Ascending aorta (tissue), 2 donors: ENCODE data around the gene ADAMTS2. TPM values are rescaled to one million over a fixed set of nuclear protein-coding genes. Genes with fewer than 3 reads are reported as not detected.
A peak's percentile ranks its signal among the peaks of the same experiment; 100 is the strongest.

Experiments used
- DNase-seq, 2 donors: peaks; one replicate each; pipeline ENCODE4 v3.0.0-alpha.2; 2019; ENCODE audit warnings: low spot score in 2 of 2
- H3K27ac ChIP-seq, 2 donors: fragments of 200-600 bp; sonication (generic); one replicate each; pipeline ENCODE4 v1.5.1; 2016 to 2017; ENCODE audit warnings: mild to moderate bottlenecking in 1 of 2
- H3K27me3 ChIP-seq: fragments of 200-600 bp; sonication (generic); one replicate; pipeline ENCODE4 v1.5.1; 2017
- H3K36me3 ChIP-seq, 2 donors: fragments of 200-600 bp; sonication (generic); one replicate each; pipeline ENCODE4 v1.5.1; 2016
- H3K4me1 ChIP-seq, 2 donors: fragments of 200-600 bp; sonication (generic); one replicate each; pipeline ENCODE4 v1.5.1; 2016 to 2017; ENCODE audit warnings: mild to moderate bottlenecking in 1 of 2
- H3K4me3 ChIP-seq, 2 donors: fragments of 200-600 bp; sonication (generic); one replicate each; pipeline ENCODE4 v1.5.1; 2016 to 2017; ENCODE audit warnings: mild to moderate bottlenecking in 1 of 2
- H3K9me3 ChIP-seq, 2 donors: fragments of 200-600 bp; sonication (generic); one replicate each; pipeline ENCODE4 v1.5.1; 2016
- intact Hi-C: fragments of 100-400 bp; cut with DNase I; formaldehyde crosslinking; loops from one replicate; pipeline ENCODE4 v1.15.1; 2023
- total RNA-seq: library from RNA; depleted of rRNA; stranded (reverse); fragments of >200 nt; gene quantifications from one replicate; pipeline ENCODE4 v1.1.0, GENCODE V29; 2016
- TF ChIP-seq, protein P1 (sequence below), 3 experiments: fragments of 200-600 bp in 2 of 3; fragments of 450-650 bp in 1 of 3; sonication (generic) in 2 of 3; IDR thresholded peaks; one replicate each; pipeline ENCODE4 v1.5.1; 2016 to 2019; ENCODE audit warnings: antibody characterized with exemption in 3 of 3, mild to moderate bottlenecking in 1 of 3, moderate library complexity in 1 of 3

ADAMTS2 gene
- total RNA-seq, 1 donor from 2014 or later, result 51.0 TPM

DNA sequence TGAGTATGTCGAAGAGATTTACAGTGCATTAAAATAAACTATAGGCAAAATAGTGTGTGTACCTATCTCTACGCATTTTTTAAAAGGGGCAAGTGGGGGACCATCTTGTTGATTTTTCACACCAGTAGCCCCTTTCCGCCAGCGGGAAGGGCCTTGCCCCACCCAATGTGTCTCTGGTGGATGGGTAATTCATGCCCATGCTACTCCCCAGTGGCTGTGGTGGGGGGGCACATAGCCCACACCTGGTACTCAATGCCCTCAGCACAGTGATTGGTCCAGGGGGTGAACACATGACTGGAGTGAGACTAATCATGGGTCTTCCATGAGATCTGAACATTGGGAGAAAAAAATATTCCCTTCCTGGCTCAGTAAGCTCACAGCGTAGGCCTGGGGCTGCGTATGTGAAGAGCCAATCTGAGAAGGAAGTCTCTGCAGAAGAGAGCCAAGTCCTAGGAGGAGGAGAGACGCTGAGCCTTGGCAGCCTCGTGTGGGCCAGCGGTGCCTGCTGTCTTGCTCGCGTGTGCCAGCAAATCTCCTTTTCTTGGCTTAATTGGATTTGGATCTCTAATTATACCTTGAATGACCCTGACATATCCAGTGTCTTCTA, 103.4 kb downstream of the ADAMTS2 start:
- no peaks in the 10 kb centered on the region for H3K36me3 ChIP-seq
- peak in 1 of 2 donors; percentile 43 for DNase-seq
- no peak overlapping the region for H3K27ac ChIP-seq
- no peak overlapping the region for H3K4me3 ChIP-seq
- intact Hi-C loops, result no loop called here
- TF ChIP-seq, protein P1, sequence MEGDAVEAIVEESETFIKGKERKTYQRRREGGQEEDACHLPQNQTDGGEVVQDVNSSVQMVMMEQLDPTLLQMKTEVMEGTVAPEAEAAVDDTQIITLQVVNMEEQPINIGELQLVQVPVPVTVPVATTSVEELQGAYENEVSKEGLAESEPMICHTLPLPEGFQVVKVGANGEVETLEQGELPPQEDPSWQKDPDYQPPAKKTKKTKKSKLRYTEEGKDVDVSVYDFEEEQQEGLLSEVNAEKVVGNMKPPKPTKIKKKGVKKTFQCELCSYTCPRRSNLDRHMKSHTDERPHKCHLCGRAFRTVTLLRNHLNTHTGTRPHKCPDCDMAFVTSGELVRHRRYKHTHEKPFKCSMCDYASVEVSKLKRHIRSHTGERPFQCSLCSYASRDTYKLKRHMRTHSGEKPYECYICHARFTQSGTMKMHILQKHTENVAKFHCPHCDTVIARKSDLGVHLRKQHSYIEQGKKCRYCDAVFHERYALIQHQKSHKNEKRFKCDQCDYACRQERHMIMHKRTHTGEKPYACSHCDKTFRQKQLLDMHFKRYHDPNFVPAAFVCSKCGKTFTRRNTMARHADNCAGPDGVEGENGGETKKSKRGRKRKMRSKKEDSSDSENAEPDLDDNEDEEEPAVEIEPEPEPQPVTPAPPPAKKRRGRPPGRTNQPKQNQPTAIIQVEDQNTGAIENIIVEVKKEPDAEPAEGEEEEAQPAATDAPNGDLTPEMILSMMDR (IDR thresholded peaks at IDR 0.05), result no peak
- H3K9me3 ChIP-seq, result peaks cover 0 to 8% of the 10 kb centered on the region in 2 donors
- no peaks in the 10 kb centered on the region for H3K4me1 ChIP-seq
- H3K27me3 ChIP-seq, result no peaks in the 10 kb centered on the region

DNA sequence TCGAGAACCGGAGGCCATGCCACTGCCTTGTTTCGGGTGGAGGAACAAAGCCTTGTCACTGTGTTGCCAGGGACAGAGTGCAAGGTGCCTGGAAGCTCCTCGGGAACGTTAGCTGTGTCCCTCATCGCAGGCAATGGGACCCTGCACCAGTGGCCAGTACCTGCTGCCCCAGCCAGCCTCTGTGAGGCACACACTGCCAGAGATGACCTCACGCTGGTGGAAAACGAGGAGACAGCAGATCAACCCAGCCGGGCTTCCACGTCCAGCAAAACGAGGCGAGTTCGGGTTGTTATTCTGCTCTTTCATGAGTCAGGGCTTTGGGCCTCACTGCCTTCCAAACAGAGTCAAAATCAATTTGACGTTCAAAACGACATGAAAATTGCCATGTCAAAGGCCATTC, 104.1 kb downstream of the ADAMTS2 start:
- Histone ChIP-seq H3K4me3 (no peak overlapping the region), H3K36me3 (no peaks in the 10 kb centered on the region), H3K4me1 (no peaks in the 10 kb centered on the region), H3K27ac (no peak overlapping the region), H3K9me3 (peaks cover 0 to 2% of the 10 kb centered on the region in 2 donors), H3K27me3 (no peaks in the 10 kb centered on the region)
- intact Hi-C loops, result no loop called here
- TF ChIP-seq, protein P1 (IDR thresholded peaks at IDR 0.05), result no peak
- DNase-seq, result peak in 1 of 2 donors; percentile 56

- Histone ChIP-seq H3K9me3 (no peaks in the 10 kb centered on the region), H3K27me3 (no peaks in the 10 kb centered on the region), H3K4me1 (no peaks in the 10 kb centered on the region), H3K36me3 (no peaks in the 10 kb centered on the region), H3K27ac (no peak overlapping the region), H3K4me3 (no peak overlapping the region)
- intact Hi-C loops, result no loop called here
- TF ChIP-seq, protein P1 (IDR thresholded peaks at IDR 0.05), result no peak
- peak in 1 of 2 donors; percentile 30 for DNase-seq
Measured at GRCh38 chr5:179240561-179240960, 104.7 kb downstream of the ADAMTS2 start.

DNA sequence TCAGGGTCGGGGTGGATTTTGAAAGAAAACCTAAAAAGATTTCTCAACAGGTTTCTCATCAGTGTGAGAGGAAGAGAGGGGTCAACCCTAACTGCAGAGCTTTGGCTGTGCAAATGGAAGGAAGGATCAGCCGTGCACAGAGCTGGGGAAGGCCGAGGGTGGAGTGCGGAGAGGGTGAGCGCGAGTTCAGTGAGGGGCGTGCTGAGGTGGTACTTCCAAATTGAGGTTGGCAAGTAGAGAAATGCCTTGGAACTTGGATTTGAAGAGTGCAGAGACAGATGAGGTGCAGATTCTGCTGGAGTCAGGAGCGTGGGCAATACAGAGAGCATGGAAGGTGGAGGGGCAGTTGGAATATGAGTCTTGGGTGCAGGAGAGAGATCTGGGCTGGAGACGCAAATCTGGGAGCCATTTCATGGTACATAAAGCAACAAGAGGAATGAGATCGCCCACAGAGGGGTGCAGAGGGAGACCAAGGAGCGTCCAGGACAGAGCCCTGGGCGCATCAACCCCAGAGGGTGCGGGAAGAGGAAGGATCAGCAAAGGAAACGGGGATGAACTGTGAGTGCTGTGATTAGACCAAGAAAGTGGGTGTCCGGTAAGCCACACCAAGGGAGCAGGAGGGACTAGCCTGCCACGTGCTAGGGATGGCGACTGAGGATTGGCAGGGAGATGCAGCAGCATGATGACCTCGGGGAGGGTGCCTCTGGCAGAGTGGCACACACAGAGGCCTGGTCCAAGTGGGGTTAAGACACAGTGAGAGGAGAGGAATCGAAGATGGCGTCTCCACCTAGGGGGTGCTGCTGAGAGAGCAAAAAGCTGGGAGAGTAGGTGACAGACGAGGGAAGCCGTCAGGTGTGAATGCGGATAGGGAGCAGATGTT, 105.8 kb downstream of the ADAMTS2 start:
- TF ChIP-seq, protein P1 (IDR thresholded peaks at IDR 0.05), result no peak
- H3K27ac ChIP-seq, result no peak overlapping the region
- peak in 1 of 2 donors; percentile 48 for DNase-seq
- H3K36me3 ChIP-seq, result no peaks in the 10 kb centered on the region
- intact Hi-C loops, result no loop called here
- no peak overlapping the region for H3K4me3 ChIP-seq
- no peaks in the 10 kb centered on the region for H3K9me3 ChIP-seq
- no peaks in the 10 kb centered on the region for H3K27me3 ChIP-seq
- H3K4me1 ChIP-seq, result no peaks in the 10 kb centered on the region

DNA sequence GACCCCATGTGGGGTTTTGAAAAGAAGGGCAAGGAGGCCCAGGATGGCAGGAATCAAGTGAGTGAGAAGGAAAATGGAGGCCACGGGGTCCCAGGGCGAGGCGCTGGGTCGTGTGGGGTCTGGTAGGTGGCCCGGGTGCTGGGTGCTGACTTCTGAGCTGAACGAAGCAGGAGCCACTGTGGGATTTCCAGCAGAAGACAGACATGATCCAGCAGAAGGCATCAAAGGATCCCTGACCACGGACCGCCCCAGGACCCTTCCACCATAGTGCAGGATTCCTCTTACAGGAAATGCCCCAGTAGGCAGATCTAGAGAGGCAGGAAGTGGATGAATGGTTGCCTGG, 106.7 kb downstream of the ADAMTS2 start:
- TF ChIP-seq, protein P1 (IDR thresholded peaks at IDR 0.05), result no peak
- H3K4me3 ChIP-seq, result no peak overlapping the region
- no peaks in the 10 kb centered on the region for H3K9me3 ChIP-seq
- peak in 1 of 2 donors; percentile 40 for DNase-seq
- H3K36me3 ChIP-seq, result no peaks in the 10 kb centered on the region
- H3K27me3 ChIP-seq, result no peaks in the 10 kb centered on the region
- no peak overlapping the region for H3K27ac ChIP-seq
- no peaks in the 10 kb centered on the region for H3K4me1 ChIP-seq
- intact Hi-C loops, result no loop called here
